D721Med (cell line): Measurements from ENCODE around the gene ZDHHC17.
"Not testable (repeated sequence)": the region's sequence is repeated elsewhere in the genome, so short reads cannot be mapped to it uniquely, and the experiment has no call there.

Source experiments
- DNase-seq: peaks from one replicate; pipeline ENCODE4 v3.0.0; 2011; ENCODE audit warnings: low spot score; ENCODE audit not compliant: insufficient read length
- FAIRE-seq: peaks from 2 replicates; lab custom pipeline; 2011; peaks lifted over from hg19 to GRCh38; lab: Jason Lieb, UNC
- TF ChIP-seq, protein P1 (sequence below): IDR thresholded peaks from 2 replicates; pipeline ENCODE4 v1.5.1; 2012; ENCODE audit warnings: mild to moderate bottlenecking, control low read depth; ENCODE audit not compliant: insufficient read depth; ENCODE audit errors: missing control alignments

ZDHHC17 gene

DNA sequence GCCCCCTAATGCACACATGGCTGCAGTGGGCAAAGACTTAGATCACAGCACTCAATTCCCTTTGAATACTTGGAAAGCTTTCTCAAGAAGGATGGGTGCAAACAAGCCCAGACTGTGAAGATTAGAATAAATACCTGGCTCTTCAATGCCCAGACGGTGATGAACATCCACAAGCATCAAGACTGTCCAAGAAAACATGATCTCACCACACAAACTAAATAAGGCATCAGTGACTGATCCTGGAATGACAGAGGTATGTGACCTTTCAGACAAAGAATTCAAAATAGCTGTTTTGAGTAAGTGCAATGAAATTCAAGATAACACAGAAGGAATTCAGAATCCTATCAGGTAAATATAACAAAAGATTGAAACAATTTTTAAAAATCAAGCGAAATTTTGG, 43.8 kb upstream of the ZDHHC17 start:
- FAIRE-seq, result no peak
- TF ChIP-seq, protein P1, sequence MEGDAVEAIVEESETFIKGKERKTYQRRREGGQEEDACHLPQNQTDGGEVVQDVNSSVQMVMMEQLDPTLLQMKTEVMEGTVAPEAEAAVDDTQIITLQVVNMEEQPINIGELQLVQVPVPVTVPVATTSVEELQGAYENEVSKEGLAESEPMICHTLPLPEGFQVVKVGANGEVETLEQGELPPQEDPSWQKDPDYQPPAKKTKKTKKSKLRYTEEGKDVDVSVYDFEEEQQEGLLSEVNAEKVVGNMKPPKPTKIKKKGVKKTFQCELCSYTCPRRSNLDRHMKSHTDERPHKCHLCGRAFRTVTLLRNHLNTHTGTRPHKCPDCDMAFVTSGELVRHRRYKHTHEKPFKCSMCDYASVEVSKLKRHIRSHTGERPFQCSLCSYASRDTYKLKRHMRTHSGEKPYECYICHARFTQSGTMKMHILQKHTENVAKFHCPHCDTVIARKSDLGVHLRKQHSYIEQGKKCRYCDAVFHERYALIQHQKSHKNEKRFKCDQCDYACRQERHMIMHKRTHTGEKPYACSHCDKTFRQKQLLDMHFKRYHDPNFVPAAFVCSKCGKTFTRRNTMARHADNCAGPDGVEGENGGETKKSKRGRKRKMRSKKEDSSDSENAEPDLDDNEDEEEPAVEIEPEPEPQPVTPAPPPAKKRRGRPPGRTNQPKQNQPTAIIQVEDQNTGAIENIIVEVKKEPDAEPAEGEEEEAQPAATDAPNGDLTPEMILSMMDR, result no peak
- DNase-seq, result no peak

DNA sequence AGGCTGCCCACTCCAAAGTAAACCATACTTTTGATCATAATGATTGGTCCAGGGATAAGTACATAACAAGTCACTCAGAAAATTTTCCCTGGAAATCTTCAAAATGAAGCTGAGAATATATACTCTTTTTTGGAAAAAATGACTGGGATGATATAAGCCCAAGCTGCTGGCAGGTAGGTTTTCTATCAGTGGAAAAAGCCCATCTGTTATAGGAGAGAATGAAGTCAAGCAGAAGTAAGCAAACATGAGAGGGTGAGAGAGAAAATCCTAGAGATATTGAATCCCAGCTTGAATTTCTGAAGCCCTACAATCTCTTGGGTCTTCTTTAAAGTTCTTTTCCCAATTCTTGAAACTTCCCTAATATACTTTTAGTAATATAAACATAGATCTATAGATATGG, 37.3 kb upstream of the ZDHHC17 start:
- DNase-seq (no peak), FAIRE-seq (no peak)
- TF ChIP-seq, protein P1, result no peak

- not testable (repeated sequence) for FAIRE-seq, DNase-seq
Observed at GRCh38 chr12:76732188-76732587, 31.7 kb upstream of the ZDHHC17 start.

DNA sequence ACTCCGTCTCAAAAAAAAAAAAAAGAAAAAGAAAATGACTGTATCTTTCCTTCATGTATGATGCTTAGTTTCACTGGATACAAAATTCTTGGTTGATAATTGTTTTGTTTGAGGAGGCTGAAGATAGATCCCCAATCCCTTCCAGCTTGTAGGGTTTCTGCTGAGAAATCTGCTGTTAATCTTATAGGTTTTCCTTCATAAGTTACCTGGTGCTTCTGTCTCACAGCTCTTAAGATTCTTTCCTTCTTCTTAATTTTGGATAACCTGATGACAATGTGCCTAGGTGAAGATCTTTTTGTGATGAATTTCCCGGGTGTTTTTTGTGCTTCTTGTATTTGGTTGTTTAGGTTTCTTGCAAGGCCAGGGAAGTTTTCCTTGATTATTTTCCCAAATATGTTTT, 26.2 kb upstream of the ZDHHC17 start:
- FAIRE-seq, DNase-seq: not testable (repeated sequence)

GRCh38 chr12:76738824-76739579, 24.9 kb upstream of the ZDHHC17 start:
- TF ChIP-seq, protein P1, result no peak

DNA sequence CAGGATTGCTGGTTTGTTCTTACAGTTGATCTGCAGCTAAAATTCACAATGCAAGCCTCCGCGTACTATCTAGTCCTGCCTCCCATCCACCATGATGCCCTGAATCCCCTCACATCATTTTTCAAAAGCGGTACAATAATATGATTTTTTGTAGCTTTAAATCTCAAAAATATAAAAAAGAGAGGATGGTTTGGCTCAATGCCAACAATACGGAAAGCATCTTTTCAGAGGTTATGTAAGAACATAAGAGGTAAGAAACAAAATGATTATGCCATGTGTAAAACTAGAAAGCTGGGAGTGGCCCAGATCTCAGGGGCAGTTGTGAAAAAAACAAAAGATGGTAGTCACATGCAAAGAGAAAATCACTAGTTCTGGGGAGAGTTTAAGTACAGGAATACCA, 24.0 kb upstream of the ZDHHC17 start:
- FAIRE-seq (no peak), DNase-seq (no peak)
- TF ChIP-seq, protein P1, result no peak

More at GRCh38 chr12:76738824-76739579, 24.9 kb upstream of the ZDHHC17 start:
- no peak for FAIRE-seq
- no peak for DNase-seq

DNA sequence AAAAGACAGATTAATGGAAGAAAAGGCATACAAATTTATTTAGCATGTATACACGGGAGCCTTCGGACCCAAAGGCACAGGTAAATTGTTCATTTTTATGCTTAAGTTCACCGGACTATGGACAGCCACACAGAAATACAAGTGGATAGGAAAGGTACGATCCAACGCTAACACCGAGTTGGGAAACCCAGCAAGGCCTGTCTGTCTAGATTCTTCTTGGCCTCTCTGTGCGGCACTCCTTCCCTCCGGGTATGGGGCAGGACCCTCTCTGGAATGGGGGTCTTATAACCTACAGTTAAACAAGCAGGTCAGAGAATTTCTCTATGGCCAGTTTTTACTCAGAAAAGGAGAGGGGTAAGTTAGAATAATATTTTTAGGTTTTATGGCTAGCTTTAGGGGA, 23.4 kb upstream of the ZDHHC17 start:
- FAIRE-seq (no peak), DNase-seq (no peak)
- TF ChIP-seq, protein P1, result no peak

GRCh38 chr12:76745343-76745742, 18.6 kb upstream of the ZDHHC17 start:
- no peak for FAIRE-seq
- TF ChIP-seq, protein P1, result no peak

More at GRCh38 chr12:76745343-76745742, 18.6 kb upstream of the ZDHHC17 start:
- no peak for DNase-seq
